SH-SY5Y (cell line): ENCODE results near the gene SGCA.

Experiments used
- GATA2 ChIP-seq: IDR thresholded peaks from 2 replicates; pipeline ENCODE4 v1.6.1; 2011; ENCODE audit warnings: mild to moderate bottlenecking, low read depth, low read length
- GATA3 ChIP-seq: IDR thresholded peaks from 2 replicates; pipeline ENCODE4 v1.6.1; 2011; ENCODE audit warnings: low read depth, mild to moderate bottlenecking, low read length, moderate library complexity

GRCh38 chr17:50163843-50164696 is 1.7 kb upstream of the SGCA start:
- no peak; the same call in 1 of the 2 replicates for TF ChIP-seq GATA2
- TF ChIP-seq GATA3: no peak
